GM21447 (cell line): ENCODE measurements around the gene LHPP.

Source experiments
- ATAC-seq: cut with Tn5 transposase; IDR thresholded peaks from one replicate; pipeline ENCODE4 v1.9.1; 2021; ENCODE audit not compliant: unreplicated experiment

The LHPP gene

DNA sequence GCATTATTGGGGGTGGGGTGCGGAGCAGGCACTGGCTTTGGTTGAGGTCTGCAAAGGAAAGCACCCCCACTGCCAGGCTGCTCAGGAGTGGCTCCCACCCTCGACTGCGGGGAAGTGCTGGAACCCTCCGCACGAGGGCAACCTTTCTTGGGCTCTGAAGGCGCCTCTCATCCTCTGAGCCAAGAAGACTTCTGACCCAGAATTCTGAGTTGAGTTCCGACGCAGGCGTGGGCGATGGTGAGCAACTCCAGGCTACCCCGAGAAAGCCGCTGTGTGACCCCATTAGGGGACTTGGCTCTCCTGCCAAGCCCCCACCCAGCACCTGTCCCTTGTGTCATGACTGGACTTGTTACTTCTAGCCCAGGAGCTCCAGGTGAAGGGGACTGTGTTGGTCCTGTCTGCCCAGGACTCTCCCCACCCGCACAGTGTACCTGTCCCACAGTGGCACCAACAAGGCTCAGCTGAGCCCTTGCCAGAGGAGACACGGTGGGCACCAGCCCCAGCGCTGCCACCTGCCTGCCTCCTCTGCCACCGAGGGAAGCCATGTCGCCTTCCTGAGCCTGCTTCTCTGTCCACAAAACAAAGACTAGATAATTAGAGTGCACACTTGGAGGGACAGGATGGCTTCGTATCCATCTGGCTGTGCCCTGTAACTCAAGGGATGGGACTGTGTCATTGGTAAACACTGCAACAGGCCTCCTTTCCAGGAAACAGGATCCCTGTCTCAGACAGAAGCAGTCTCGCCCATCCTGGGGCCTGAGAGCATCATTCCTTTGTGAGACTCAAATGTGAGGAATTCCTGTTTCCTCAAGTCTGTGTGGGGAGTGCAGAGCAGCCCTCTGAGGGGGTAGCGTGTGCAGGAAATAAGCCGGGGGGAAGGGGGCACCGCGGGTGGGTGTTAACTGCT lies 128.8 kb downstream of the LHPP start:
- ATAC-seq = no peak

DNA sequence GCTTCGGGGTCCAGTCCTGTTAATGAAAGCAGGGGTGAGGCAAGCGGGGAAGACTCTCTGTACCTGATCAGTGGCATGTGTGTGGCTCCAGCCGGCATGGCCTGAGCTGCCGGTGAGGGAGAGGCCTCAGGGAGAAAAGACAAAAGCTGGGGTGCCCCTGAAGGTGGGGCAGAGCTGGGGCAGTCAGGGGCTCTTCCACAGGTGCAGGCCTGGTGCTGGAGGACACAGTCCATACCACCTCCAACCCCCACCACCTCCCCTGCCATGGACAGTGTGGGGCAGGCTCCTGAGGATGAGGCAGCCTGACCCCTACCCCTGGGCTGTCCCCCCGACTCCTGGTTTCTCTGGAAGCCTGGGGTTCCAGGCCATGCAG lies 129.5 kb downstream of the LHPP start:
- ATAC-seq = no peak

DNA sequence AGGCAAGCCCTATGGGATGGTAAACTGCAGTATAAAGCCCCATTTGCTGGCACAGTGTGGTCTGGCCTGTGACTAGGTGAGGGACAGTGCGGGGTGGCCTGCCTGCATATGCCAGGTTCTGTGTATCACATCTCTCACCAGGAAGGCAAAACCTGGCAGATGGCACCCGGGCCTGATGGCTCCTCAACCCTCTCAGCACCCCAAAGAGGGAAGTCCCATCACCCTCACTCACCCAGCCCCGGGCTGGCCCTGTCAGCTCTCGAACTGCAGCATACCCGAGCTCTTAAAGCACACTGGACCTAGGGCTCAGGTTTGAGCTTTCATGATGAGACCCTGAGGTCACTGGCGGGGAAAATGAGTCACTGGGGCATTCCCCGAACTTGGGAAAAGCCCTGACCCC lies 130.5 kb downstream of the LHPP start:
- no peak for ATAC-seq

DNA sequence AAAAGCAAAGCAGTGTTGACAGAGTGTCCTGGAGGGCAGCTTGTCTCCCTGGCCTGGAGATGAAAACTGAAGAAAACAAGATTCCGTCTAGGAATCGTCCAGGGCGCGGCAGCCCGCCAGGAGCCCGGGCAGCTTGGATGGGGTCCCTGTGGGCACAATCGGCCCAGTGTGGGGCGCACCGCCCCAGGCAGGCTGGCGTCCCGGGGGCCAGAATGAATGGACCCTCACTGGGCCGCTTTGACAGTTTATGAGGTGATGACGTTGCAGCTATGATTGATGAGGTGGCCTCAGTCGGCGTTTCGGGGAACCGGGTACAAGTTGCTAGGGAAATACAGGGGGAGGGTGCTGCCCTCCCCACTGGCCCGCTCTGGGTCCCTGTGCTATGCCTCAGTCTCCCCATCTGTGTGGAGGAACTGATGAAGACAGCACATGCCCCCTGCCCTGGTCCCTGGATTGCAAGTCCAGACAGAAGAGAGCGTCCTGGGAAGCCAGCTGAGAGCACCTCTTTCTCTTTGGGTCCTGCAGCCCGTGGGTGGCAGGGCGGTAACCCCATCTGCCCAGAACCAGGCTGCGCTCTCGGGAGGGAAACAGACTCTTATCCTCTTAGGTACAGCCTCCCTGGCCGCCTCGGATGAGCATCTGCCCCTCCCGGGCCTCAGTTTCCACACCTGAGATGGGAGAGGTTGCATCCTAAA lies 131.3 kb downstream of the LHPP start:
- ATAC-seq = no peak

DNA sequence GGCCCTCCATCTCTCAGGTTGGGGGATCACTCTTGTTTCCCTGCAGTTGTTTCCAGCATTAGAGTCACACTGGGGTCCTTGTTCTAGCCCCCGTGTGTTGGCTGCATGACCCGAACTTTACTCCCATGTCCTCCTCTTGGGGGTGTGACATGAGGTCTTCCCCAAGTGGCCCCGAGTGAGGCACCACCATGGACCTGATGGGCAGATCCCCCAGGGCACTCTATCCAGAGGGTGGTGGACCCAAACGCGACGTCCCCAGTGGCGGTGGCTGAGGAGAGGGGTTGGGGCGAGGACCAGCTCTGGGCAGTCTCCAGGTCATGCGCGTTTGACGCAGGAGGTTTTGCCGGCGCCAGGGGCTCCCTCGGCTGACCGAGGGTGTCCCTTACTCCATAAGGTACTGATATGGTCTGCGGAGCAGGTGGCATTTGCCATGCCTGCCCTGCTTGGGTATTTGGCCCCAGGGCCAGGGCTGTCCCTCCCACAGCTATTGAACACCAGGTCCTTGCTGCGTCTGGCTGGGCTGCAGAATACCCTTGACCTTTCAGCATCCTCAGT lies 131.9 kb downstream of the LHPP start:
- ATAC-seq = no peak

DNA sequence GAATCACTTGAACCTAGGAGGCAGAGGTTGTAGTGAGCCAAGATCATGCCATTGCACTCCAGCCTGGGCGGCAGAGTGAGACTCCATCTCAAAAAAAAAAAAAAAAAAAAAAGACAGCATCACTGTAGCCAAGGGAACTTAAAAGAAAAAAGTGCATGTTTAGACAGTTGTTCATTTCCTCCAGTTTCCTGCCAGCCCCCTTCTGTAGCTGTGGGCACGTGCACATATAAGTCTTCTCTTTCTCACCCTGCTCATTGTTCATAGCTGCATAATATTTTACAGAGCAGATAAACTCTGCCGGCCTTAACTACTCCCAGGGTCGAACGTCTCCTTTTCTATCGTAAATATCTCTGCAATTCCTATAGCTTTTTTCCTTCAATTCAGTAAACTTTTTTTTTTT lies 132.6 kb downstream of the LHPP start:
- no peak for ATAC-seq

DNA sequence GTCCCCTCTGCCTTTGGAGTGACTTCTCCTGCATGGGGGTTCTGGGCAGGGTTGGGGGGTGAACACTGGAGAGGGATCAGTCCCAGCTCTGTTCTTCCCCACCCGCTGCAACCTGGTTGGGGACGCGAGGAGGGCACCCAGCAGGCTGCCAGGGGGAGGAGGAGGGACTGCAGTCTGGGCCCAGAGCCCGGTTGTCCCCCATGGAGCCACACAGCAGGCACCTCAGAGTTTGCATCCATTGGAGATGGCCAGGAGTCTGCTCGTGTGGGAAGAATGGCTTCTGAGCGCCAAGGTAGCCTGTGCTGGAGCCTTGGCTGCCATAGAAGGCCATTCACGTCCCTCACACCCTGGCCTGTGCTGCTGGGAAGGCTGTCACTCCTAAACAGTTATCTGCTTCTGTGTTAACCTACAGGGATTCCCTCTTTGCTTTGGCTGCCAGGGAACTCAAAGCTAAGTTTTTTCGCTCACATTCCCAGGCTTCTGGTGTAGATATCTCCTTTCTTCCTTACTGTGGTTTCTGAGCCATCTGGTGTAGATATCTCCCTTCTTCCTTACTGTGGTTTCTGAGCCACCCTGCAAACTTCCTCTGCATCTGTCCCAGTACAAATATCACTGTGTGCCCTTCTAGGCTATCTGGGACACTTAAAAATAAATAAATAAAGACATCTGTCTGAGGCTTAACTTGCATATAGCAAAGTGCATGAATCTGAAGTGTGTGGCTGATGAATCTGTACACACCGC lies 133.7 kb downstream of the LHPP start:
- ATAC-seq = no peak

DNA sequence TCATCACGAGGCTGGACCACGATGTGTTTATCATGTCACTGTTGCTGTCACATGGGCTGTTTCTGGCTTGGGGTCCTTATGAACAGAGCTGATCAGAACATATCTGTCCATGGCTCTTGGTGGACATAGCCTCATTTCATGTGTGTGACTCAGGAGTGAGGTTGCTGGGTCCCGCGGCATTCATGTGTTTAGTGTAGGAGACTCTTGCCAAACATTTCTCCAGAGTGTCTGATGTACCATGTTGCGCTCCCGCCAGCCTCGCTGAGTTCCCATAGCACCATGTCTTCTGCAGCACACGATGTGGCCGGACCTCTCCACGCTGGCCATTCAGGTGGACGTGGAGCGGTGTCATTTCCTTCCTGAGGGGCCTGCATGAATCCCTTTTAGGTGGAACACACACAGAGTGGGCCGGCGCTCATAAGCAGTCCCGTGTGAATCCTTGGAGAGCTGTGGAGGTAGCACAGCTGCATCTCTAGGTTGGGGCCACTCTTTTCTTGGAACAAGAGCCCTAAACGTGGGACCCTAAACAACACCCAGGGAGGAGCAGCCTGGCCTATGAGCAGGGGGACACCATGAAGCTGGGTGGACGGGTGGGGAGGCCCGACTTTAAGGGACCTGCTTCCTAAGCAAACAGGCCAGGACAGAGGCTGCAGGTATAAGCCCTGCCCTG lies 134.6 kb downstream of the LHPP start:
- no peak for ATAC-seq

DNA sequence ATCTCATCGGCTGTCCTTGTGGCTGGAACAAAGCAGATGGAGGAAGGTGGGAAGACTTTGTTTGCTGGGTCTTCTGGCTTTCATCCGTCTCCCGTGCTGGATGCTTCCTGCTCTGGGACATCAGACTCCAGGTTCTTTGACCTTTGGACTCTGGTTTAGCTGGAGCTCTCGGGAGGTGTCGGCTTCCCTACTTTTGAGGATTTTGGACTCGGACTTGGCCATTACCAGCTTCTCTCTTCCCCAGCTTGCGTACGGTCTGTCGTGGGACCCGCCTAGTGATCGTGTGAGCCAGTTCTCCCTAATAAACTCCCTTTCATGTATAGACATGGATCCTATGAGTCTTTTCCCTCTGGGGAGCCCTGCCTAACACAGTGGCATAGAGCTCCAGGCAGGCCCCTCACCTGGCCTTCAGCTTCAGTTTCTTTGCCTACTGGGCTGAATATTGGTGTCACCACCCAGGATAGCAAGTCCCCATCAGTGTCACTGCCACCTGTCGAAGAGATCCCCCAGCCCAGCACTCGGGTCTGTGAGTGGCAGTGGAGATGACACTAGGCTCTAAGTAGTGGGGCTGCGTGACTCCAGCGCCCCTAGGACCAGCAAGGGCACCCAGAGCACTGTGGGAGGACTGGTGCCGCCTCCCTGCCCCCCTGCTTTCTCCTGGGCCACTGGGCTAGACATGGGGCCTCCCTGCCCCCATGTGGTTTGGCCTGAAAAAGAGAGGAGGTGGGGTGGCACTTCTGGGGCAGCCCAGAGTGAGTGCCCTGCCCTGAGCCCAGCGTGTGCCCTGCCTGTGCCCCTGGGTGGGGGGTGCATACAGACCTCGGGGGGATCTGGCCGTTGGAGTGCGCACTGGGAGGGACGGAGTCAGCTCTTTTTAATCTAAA lies 135.6 kb downstream of the LHPP start:
- ATAC-seq = no peak

DNA sequence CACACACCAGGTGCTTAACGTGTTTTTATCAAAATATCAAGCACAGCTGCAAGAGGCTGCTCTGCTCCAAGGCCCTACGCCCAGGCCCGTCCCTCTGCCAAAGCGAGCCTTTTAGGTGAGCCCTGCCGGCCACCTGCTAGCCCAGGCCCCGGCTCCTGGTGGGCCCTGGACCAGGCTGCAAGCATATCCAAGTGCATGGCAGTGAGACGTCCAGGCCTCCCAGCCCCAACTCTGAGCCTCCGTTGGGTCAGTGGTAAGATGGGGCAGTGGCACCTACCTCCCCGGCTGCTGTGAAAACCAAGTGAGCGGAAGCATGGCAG lies 136.2 kb downstream of the LHPP start:
- ATAC-seq = no peak

DNA sequence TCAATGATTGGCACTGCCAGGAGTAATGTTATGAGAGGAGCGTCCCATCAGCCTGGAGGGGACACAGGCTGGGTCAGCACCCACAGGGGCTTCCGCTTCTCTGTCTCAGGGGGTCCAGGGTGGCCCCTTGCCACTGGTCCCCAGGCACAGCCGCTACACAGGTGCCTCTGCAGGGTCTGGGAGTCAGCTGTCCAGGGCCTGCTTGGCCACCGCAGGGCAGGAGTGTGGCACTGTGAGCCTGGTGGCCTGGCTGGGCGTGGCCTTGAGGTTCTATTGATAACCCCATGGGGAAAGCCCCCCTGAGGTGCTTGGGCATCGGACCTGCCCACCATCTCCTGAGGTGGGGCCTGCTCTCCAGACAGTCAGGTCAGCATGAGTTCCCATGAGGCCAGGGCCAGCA lies 136.6 kb downstream of the LHPP start:
- ATAC-seq = no peak

DNA sequence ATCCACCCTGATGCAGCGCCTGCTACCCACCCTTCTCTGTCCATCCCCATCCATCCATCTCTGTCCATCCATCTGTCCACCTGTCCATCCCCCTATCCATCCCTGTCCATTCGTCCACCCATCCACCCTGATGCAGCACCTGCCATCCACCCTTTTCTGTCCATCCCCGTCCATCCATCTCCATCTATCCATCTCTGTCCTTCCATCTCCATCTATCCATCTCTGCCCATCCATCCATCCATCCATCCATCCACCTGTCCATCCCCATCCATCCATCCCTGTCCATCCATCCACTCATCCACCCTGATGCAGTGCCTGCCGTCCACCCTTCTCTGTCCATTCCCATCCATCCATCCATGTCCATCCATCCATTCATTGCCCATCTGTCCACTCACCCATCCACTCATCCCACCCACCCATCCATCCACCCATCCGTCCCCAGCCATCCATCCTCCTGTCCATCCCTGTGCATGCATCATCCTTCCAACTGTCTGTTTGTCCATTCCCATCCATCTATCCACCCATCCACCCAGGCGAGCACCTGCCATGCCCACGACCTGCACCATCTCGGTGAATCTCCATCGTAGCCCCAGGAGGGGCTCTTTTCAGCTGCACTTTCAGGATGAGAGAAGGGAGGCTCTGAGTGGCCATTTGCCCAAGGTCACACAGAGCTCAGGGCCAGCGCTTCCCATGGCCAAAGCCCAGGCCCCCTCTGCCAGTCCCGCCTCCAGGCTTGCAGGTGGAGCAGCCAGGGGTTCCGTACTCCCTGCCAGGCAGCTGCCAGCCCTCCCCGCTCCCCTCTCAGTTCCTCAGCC lies 137.4 kb downstream of the LHPP start:
- no peak for ATAC-seq

DNA sequence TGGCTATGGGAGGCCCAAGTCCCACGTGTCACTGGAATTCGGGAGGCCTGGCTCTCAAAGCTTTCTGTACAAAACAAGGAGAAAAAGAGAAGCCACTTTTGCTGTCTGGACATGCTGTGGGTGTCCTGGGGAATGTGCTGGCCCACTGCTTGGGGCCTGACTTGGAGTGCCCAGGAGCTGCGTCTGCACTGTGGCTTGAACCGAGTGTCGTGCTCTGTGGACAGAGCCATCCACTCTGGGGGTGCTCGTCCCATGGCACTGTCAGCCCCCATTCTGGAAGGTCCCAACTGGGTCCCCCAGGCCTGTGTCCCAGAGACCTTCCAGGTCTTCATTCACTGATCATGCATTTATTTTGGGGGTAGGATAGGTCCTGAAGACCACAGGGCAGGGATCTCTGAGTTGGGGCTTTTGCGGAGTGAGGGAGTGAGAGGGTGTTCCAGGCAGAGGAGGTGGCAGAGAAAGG lies 138.0 kb downstream of the LHPP start:
- no peak for ATAC-seq

DNA sequence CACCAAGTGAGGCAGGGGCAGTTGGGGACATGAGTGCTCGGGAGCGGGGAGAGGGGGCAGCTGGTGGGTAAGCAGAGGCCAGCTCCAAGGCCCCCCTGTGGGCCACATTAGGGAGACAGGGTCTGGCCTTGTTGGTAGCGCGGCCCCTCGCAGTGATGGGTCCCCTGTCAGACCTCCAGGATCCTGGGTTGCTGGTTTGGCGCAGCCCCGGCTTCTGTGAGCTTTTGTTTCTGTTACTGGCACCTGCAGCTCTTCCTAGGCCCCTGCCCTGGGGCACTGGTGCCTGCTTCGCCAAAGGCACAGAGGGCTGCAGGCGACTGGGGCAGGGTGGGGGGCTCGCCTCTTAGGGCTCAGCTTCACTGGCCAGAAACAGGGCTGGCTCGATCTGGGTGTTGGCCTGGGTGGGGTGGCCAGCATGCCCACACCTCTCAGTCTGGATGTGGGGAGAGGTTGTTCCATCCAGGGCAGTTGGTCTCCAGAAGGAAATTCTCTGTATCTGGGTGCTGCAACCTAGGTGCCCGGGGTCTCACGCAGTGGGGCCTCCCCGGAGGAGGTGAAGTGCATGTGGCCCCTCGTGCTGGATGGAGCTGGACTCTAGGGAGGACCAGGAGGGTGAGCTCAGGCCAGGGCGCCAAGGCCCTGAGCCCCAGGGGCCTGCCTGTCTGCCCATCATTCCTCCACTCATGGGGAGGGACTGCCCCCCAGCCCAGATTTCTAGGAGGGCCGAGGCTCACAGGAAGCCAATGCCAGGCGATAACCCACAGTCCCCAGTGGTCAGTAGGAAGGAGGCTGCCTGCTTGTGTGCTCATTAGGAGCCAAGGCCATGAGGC lies 138.6 kb downstream of the LHPP start:
- no peak for ATAC-seq

DNA sequence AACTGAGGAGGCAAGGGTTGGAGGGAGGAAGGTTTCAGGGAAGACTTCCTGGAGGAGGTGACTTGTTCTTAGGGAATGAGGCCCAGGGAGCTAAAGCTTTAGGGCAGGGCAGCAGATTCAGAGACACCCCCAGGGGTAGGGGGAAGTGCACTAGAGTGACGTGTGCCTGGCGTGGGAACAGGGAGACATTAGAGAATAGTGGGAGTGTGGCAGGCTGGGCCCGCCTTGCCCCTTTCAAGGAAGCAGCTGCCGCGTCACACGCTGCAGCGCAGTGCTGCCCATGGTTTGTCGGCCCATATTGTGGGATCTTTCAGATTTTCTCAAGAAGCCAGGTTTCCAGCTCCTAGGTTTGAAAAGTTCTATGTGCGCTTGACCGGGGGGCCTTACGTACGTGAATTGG lies 139.4 kb downstream of the LHPP start:
- no peak for ATAC-seq

DNA sequence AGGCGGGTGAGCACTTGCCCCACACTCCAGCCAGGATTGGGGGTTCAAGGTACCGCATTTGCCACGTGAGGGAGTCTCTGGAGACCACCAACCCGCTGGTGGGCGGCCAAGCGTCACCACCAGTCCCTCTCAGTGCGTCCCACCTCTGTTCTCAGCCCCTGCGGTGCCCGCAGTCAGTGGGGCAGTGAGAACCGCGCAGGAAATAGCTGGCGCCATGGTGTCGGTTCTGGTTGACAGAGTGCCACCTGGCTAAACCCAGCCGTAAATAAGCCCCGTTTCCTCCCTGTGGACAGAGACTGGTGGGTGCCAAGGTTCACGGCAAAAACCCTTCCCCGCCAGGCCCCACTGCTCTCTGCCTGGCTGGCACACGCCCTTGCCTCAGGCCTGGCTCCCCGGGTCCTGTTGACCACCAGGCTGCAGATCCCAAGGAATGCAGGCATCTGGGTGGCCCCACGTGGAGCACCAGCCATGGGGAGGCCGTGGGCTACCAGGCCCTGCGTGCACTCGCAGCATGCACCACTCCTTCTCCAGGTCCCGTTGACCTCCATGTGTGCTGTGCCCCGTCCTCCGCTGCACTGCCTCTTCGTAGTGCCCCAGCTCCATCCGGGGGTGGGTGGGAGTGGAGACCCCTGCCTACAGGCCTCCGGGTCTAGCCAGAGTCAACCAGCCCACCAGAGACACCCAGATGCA lies 140.0 kb downstream of the LHPP start:
- ATAC-seq = peak; percentile 59

DNA sequence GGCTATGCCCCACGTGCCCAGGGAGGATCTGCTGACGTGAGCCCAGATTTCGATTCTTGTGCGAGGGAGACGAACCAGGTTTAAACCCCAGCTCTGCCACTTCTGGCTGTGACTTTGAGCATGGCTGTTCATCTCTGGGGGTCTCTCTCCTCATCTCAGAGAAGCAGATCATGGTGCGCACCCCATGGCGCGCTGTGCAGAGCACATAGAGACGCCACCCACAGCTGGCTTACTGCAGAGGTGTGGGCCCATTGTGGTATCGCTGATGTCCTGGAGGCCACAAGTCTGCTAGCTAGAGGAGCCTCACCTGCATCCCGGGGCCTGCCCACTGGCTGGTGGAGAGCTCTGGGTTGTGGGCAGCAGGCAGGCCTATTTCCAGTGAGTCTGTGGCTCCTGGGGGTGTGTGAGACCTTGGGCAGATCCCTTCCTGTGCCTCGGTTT lies 140.5 kb downstream of the LHPP start:
- ATAC-seq = no peak
